A549 treated with RU486 at 1 μM for 4 hours (cell line): ENCODE data around the gene CDH7. TPM values are rescaled to one million over a fixed set of nuclear protein-coding genes. Genes with fewer than 3 reads are reported as not detected.

Source experiments
- total RNA-seq: library from RNA; stranded (reverse); fragments of 200-300 nt; extraction: Qiagen RNA extraction; gene quantifications from 5 replicates; pipeline ENCODE4 v1.2.3, GENCODE V29; 2022; ENCODE audit warnings: low read depth

CDH7 gene
- 0.05 TPM in 1 of 5 replicates, not detected in the others for total RNA-seq

GRCh38 chr18:65750389-65751154 lies at the start of gene CDH7:
Gene CDH7, plus strand, starts transcription at chr18:65751012. Its CDS starts 11,831 bp downstream, at chr18:65762843.

